Uterus (tissue), 4 donors: ENCODE results near the gene NXPH4. TPM values are rescaled to one million over a fixed set of nuclear protein-coding genes. Genes with fewer than 3 reads are reported as not detected.

Experiments used
- DNase-seq, 2 donors: peaks; one replicate each; pipeline ENCODE4 v3.0.0-alpha.2; 2019 to 2020
- H3K27ac ChIP-seq, 2 donors: fragments of 200-600 bp; sonication (generic); 1 replicate in 1 of 2; 2 replicates in 1 of 2; pipeline ENCODE4 v1.5.1; 2016 to 2018
- H3K27me3 ChIP-seq, 2 donors: fragments of 200-600 bp; sonication (generic); one replicate each; pipeline ENCODE4 v1.5.1; 2018 to 2019; ENCODE audit warnings: control low read depth in 1 of 2
- H3K36me3 ChIP-seq, 2 donors: fragments of 200-600 bp; sonication (generic); one replicate each; pipeline ENCODE4 v1.5.1; 2019; ENCODE audit warnings: control low read depth in 1 of 2
- H3K4me1 ChIP-seq, 2 donors: fragments of 200-600 bp; sonication (generic); one replicate each; pipeline ENCODE4 v1.5.1; 2018 to 2019; ENCODE audit warnings: control low read depth in 1 of 2
- H3K4me3 ChIP-seq, 2 donors: fragments of 200-600 bp; sonication (generic); 1 replicate in 1 of 2; 2 replicates in 1 of 2; pipeline ENCODE4 v1.5.1; 2018 to 2019; ENCODE audit warnings: mild to moderate bottlenecking in 1 of 2
- H3K9me3 ChIP-seq, 2 donors: fragments of 200-600 bp; sonication (generic); one replicate each; pipeline ENCODE4 v1.5.1; 2019; ENCODE audit warnings: control low read depth in 1 of 2
- CTCF ChIP-seq, 4 experiments: fragments of 200-600 bp in 2 of 4; fragments of 450-650 bp in 2 of 4; sonication (generic) in 2 of 4; IDR thresholded peaks; one replicate each; pipeline ENCODE4 v1.5.1; 2016 to 2019; ENCODE audit warnings: antibody characterized with exemption in 4 of 4, mild to moderate bottlenecking in 2 of 4, moderate library complexity in 1 of 4
- POLR2A ChIP-seq, 2 donors: fragments of 450-650 bp; IDR thresholded peaks; one replicate each; pipeline ENCODE4 v1.6.1; 2016; ENCODE audit warnings: antibody characterized with exemption in 2 of 2, mild to moderate bottlenecking in 1 of 2, moderate library complexity in 1 of 2
- intact Hi-C: fragments of 100-400 bp; cut with DNase I; formaldehyde crosslinking; loops from one replicate; pipeline ENCODE4 v1.15.1; 2023; ENCODE audit warnings: low total_unique reads
- total RNA-seq, 4 donors: library from RNA; depleted of rRNA in 3 of 4; stranded (reverse); fragments of >200 nt in 3 of 4; gene quantifications; one replicate each; pipeline versions ENCODE4 v1.1.0 to v1.2.4, GENCODE V29; 2014 to 2023
- donor health status: DM: yes; HTN: yes; CAD: no.

Gene NXPH4
- total RNA-seq, 4 donors from 2014 or later, result 6.3 TPM; not detected in 3

- H3K4me1 ChIP-seq, result peaks cover 0 to 6% of the 10 kb centered on the region in 2 donors
- no peak overlapping the region for H3K27ac ChIP-seq
- H3K36me3 ChIP-seq, result no peaks in the 10 kb centered on the region
- H3K4me3 ChIP-seq, result no peak overlapping the region
- no peak for DNase-seq
- no peak for TF ChIP-seq POLR2A (IDR thresholded peaks at IDR 0.05)
- TF ChIP-seq CTCF (IDR thresholded peaks at IDR 0.05), result no peak
- no peaks in the 10 kb centered on the region for H3K9me3 ChIP-seq
- H3K27me3 ChIP-seq, result peaks cover 5 to 9% of the 10 kb centered on the region in 2 donors
- intact Hi-C loops, result no loop called here
Measured at GRCh38 chr12:57225680-57226210, 9.2 kb downstream of the NXPH4 start.

GRCh38 chr12:57226588-57227314 lies 10.2 kb downstream of the NXPH4 start:
- intact Hi-C loops, result no loop called here
- H3K36me3 ChIP-seq, result no peaks in the 10 kb centered on the region
- peaks cover 0 to 5% of the 10 kb centered on the region in 2 donors for H3K27me3 ChIP-seq
- no peaks in the 10 kb centered on the region for H3K9me3 ChIP-seq
- no peak overlapping the region for H3K4me3 ChIP-seq
- peaks cover 0 to 6% of the 10 kb centered on the region in 2 donors for H3K4me1 ChIP-seq
- H3K27ac ChIP-seq, result no peak overlapping the region
- no peak for TF ChIP-seq POLR2A (IDR thresholded peaks at IDR 0.05)
- no peak for TF ChIP-seq CTCF (IDR thresholded peaks at IDR 0.05)
- DNase-seq, result no peak

- TF ChIP-seq CTCF (IDR thresholded peaks at IDR 0.05), result no peak
- TF ChIP-seq POLR2A (IDR thresholded peaks at IDR 0.05), result no peak
- Histone ChIP-seq H3K4me1 (peaks cover 0 to 6% of the 10 kb centered on the region in 2 donors), H3K9me3 (no peaks in the 10 kb centered on the region), H3K27me3 (peaks cover 0 to 5% of the 10 kb centered on the region in 2 donors), H3K27ac (no peak overlapping the region), H3K4me3 (no peak overlapping the region), H3K36me3 (no peaks in the 10 kb centered on the region)
- intact Hi-C loops, result no loop called here
- DNase-seq, result no peak
Measured at GRCh38 chr12:57227315-57228115, 10.9 kb downstream of the NXPH4 start.

GRCh38 chr12:57229046-57229633 lies 12.5 kb downstream of the NXPH4 start:
- Histone ChIP-seq H3K27ac (peak overlapping the region in 1 of 2 donors; percentile 65), H3K9me3 (no peaks in the 10 kb centered on the region), H3K36me3 (no peaks in the 10 kb centered on the region), H3K4me1 (peaks cover 0 to 6% of the 10 kb centered on the region in 2 donors), H3K4me3 (peak overlapping the region; percentile 48 to 63), H3K27me3 (peaks cover 0 to 5% of the 10 kb centered on the region in 2 donors)
- no peak for DNase-seq
- intact Hi-C loops, result no loop called here
- TF ChIP-seq CTCF (IDR thresholded peaks at IDR 0.05), result peak in 3 of 4 experiments; percentile 17 to 31 (median 17)
- no peak for TF ChIP-seq POLR2A (IDR thresholded peaks at IDR 0.05)
